Urinary bladder (tissue), 4 donors: ENCODE data around the gene SPRYD4. TPM values are rescaled to one million over a fixed set of nuclear protein-coding genes. Genes with fewer than 3 reads are reported as not detected.
"Not testable (repeated sequence)": the region's sequence is repeated elsewhere in the genome, so short reads cannot be mapped to it uniquely, and the experiment has no call there.

Experiments used
- DNase-seq: peaks from one replicate; pipeline ENCODE4 v3.0.0-alpha.2; 2015; ENCODE audit errors: extremely low spot score
- H3K27ac ChIP-seq: one replicate; pipeline ENCODE4 v1.5.1; 2013; ENCODE audit warnings: low read depth, mild to moderate bottlenecking, moderate library complexity
- H3K36me3 ChIP-seq: one replicate; pipeline ENCODE4 v1.6.1; 2013; ENCODE audit warnings: mild to moderate bottlenecking, moderate library complexity; ENCODE audit not compliant: insufficient read depth
- H3K4me1 ChIP-seq: one replicate; pipeline ENCODE4 v1.6.1; 2013; ENCODE audit warnings: mild to moderate bottlenecking, moderate library complexity; ENCODE audit not compliant: insufficient read depth
- H3K4me3 ChIP-seq: one replicate; pipeline ENCODE4 v1.5.1; 2013; ENCODE audit warnings: low read depth, low read length
- WGBS: extraction: QIAGEN DNeasy Blood & Tissue Kit; methylation state at CpG from one replicate; pipeline ENCODE4 v1.1.7; 2013; 5-methylcytosine and 5-hydroxymethylcytosine counted together
- polyA plus RNA-seq: library from polyadenylated mRNA; stranded (reverse); fragments of 200-250 nt; gene quantifications from one replicate; pipeline ENCODE4 v1.2.3, GENCODE V29; 2013
- total RNA-seq: library from RNA; depleted of rRNA; stranded (reverse); fragments of >200 nt; gene quantifications from one replicate; pipeline ENCODE4 v1.2.3, GENCODE V29; 2014
- donor health status: healthy with polysubstance abuse.
- donor health status: healthy.

SPRYD4 gene
- total RNA-seq (2.0 TPM), polyA plus RNA-seq (2.4 TPM)

- Histone ChIP-seq H3K4me3 (peak within 1 kb of the TSS; percentile 66), H3K27ac (peak within 1 kb of the TSS; percentile 81), H3K36me3 (no peaks in the 10 kb centered on the region), H3K4me1 (no peaks in the 10 kb centered on the region)
- peak; percentile 77 for DNase-seq
- under 1% methylated on average over 43 of the region's 43 CpGs for WGBS
Measured at GRCh38 chr12:56468216-56469006, at the start of gene SPRYD4. SPRYD4 (plus strand) TSS chr12:56468578; CDS start chr12:56468592, 14 bp downstream.

- 86% methylated on average over 6 of the region's 6 CpGs for WGBS
- Histone ChIP-seq H3K4me3 (no peak overlapping the region), H3K36me3 (peaks cover 4% of the 10 kb centered on the region), H3K4me1 (no peaks in the 10 kb centered on the region), H3K27ac (no peak overlapping the region)
- DNase-seq, result no peak
Measured at GRCh38 chr12:56420411-56420810, 48.0 kb upstream of the SPRYD4 start.

GRCh38 chr12:56425193-56425592 lies 43.2 kb upstream of the SPRYD4 start:
- WGBS, result 80% methylated on average over 1 of the region's 1 CpG
- Histone ChIP-seq H3K36me3 (no peaks in the 10 kb centered on the region), H3K27ac (no peak overlapping the region), H3K4me1 (no peaks in the 10 kb centered on the region), H3K4me3 (no peak overlapping the region)
- no peak for DNase-seq

- WGBS, result 58% methylated on average over 3 of the region's 3 CpGs
- H3K27ac ChIP-seq, result no peak overlapping the region
Measured at GRCh38 chr12:56425940-56426438, 42.4 kb upstream of the SPRYD4 start.

GRCh38 chr12:56431288-56431687 lies 37.1 kb upstream of the SPRYD4 start:
- DNase-seq, result no peak
- H3K4me1 ChIP-seq, result no peaks in the 10 kb centered on the region
- WGBS, result 98% methylated on average over 11 of the region's 11 CpGs

More at GRCh38 chr12:56425940-56426438, 42.4 kb upstream of the SPRYD4 start:
- Histone ChIP-seq H3K4me3 (no peak overlapping the region), H3K4me1 (no peaks in the 10 kb centered on the region), H3K36me3 (no peaks in the 10 kb centered on the region)
- DNase-seq, result no peak

GRCh38 chr12:56431850-56432249 lies 36.5 kb upstream of the SPRYD4 start:
- WGBS, result 96% methylated on average over 3 of the region's 3 CpGs
- no peaks in the 10 kb centered on the region for H3K36me3 ChIP-seq
- no peak for DNase-seq
- no peaks in the 10 kb centered on the region for H3K4me1 ChIP-seq
- H3K27ac ChIP-seq, result no peak overlapping the region
- no peak overlapping the region for H3K4me3 ChIP-seq

More at GRCh38 chr12:56431288-56431687, 37.1 kb upstream of the SPRYD4 start:
- no peaks in the 10 kb centered on the region for H3K36me3 ChIP-seq
- no peak overlapping the region for H3K4me3 ChIP-seq
- no peak overlapping the region for H3K27ac ChIP-seq

- Histone ChIP-seq H3K4me3 (no peak overlapping the region), H3K36me3 (no peaks in the 10 kb centered on the region), H3K27ac (no peak overlapping the region), H3K4me1 (no peaks in the 10 kb centered on the region)
- DNase-seq, result no peak
- WGBS, result 95% methylated on average over 6 of the region's 6 CpGs
Measured at GRCh38 chr12:56434828-56435227, 33.5 kb upstream of the SPRYD4 start.

GRCh38 chr12:56437430-56438176 lies 30.8 kb upstream of the SPRYD4 start:
- 83% methylated on average over 11 of the region's 11 CpGs for WGBS
- H3K36me3 ChIP-seq, result no peaks in the 10 kb centered on the region
- H3K4me1 ChIP-seq, result no peaks in the 10 kb centered on the region
- no peak overlapping the region for H3K4me3 ChIP-seq
- no peak overlapping the region for H3K27ac ChIP-seq
- DNase-seq, result no peak

GRCh38 chr12:56443208-56443607 lies 25.2 kb upstream of the SPRYD4 start:
- WGBS, result 57% methylated on average over 2 of the region's 2 CpGs
- not testable (repeated sequence) for H3K36me3 ChIP-seq, H3K4me1 ChIP-seq, H3K4me3 ChIP-seq, H3K27ac ChIP-seq, DNase-seq

GRCh38 chr12:56448860-56449621 lies 19.3 kb upstream of the SPRYD4 start, which contains the start of gene TIMELESS:
TIMELESS (minus strand) TSS chr12:56449426; CDS start chr12:56434170, 15,256 bp downstream.
- peak; percentile 83 for DNase-seq
- under 1% methylated on average over 58 of the region's 58 CpGs for WGBS
- H3K27ac ChIP-seq, result peak within 1 kb of the TSS; percentile 90
- H3K36me3 ChIP-seq, result no peaks in the 10 kb centered on the region
- no peaks in the 10 kb centered on the region for H3K4me1 ChIP-seq
- peak within 1 kb of the TSS; percentile 53 for H3K4me3 ChIP-seq

- 30% methylated on average over 5 of the region's 5 CpGs for WGBS
- peak overlapping the region; percentile 66 for H3K27ac ChIP-seq
Measured at GRCh38 chr12:56449622-56449984, 18.8 kb upstream of the SPRYD4 start.

GRCh38 chr12:56450241-56450640 lies 18.1 kb upstream of the SPRYD4 start:
- H3K4me1 ChIP-seq, result no peaks in the 10 kb centered on the region
- H3K27ac ChIP-seq, result no peak overlapping the region
- H3K36me3 ChIP-seq, result no peaks in the 10 kb centered on the region
- WGBS, result 80% methylated on average over 3 of the region's 3 CpGs
- no peak for DNase-seq
- H3K4me3 ChIP-seq, result no peak overlapping the region

More at GRCh38 chr12:56449622-56449984, 18.8 kb upstream of the SPRYD4 start:
- H3K36me3 ChIP-seq, result no peaks in the 10 kb centered on the region
- peak overlapping the region; percentile 53 for H3K4me3 ChIP-seq
- H3K4me1 ChIP-seq, result no peaks in the 10 kb centered on the region
- DNase-seq, result no peak

GRCh38 chr12:56451147-56451546 lies 17.2 kb upstream of the SPRYD4 start:
- Histone ChIP-seq H3K27ac (no peak overlapping the region), H3K36me3 (no peaks in the 10 kb centered on the region), H3K4me1 (no peaks in the 10 kb centered on the region), H3K4me3 (no peak overlapping the region)
- DNase-seq, result no peak
- WGBS, result 67% methylated on average over 5 of the region's 5 CpGs
